IPS-18c (cell line): ENCODE results near the gene HOXC10.

ENCODE experiments used
- H3K4me3 ChIP-seq: 2 replicates; pipeline ENCODE4 v1.7.0; 2013; ENCODE audit warnings: low read depth, mild to moderate bottlenecking, low read length, moderate library complexity; ENCODE audit not compliant: insufficient read depth
- H3K9me3 ChIP-seq: one replicate; pipeline ENCODE4 v1.6.1; 2013; ENCODE audit warnings: mild to moderate bottlenecking, low read length, moderate library complexity; ENCODE audit not compliant: control insufficient read depth, insufficient read depth

HOXC10 gene

GRCh38 chr12:54011665-54012532, 27.0 kb downstream of the HOXC10 start:
- Histone ChIP-seq H3K4me3 (no peak overlapping the region), H3K9me3 (peaks cover 2% of the 10 kb centered on the region)

- H3K4me3 ChIP-seq: no peak overlapping the region
- H3K9me3 ChIP-seq: peaks cover 2% of the 10 kb centered on the region
Observed at GRCh38 chr12:54012631-54013409, 27.9 kb downstream of the HOXC10 start.

DNA sequence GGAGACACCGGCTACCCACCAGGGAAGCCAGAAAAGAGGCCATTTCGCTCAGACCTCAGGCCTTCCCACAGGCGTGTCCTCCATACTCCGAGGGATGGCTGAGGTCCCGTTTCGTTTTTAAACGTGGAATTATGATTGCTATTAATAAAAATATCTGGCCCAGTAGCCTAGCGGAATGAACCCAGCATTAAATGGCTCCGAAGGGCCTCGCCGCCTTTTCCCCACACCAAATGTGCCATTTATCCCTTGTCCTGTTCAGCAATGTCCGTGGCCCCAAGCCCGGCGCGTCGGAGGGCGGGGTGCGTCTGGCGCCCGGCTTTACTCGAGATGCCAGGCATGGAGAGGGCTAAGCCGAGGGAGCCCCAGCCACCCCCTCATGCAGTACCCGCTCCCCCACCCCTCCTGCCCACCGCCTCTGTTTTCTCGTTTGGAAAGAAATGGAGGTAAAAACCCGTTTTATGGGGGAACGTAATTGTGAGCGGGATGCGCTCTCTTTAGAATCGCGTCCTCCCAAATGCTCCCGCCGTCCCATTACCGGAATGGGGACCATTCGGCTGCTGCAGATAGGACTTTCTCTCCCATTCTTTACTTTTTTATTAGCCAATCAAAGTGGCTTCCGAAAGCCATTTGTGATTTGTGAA, 29.6 kb downstream of the HOXC10 start:
- Histone ChIP-seq H3K4me3 (no peak overlapping the region), H3K9me3 (peaks cover 2% of the 10 kb centered on the region)

- Histone ChIP-seq H3K9me3 (no peaks in the 10 kb centered on the region), H3K4me3 (no peak overlapping the region)
Observed at GRCh38 chr12:54015018-54015931, 30.3 kb downstream of the HOXC10 start.

- peaks cover under 1% of the 10 kb centered on the region for H3K9me3 ChIP-seq
- no peak overlapping the region for H3K4me3 ChIP-seq
Observed at GRCh38 chr12:54016051-54016450, 31.1 kb downstream of the HOXC10 start.

DNA sequence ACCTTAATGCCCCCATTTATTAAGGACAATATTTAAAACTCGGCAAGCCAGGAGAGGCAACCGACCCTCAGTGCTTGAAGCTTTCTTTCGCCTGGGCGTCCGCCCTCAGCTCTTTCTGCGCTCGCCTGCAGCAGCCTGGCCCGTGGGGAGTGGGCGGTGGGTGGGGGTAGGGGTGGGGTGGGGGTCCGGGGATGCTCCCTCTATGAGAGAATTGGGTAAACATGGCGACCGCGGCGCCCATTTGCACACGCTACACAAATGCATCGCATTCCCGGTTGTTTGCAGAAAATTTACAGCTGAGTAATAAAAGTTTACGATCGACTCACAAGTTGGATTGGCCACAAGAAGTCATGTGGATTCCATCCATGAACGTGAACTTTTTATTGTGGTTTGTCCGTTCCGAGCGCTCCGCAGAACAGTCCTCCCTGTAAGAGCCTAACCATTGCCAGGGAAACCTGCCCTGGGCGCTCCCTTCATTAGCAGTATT, 31.6 kb downstream of the HOXC10 start:
- Histone ChIP-seq H3K9me3 (peaks cover 2% of the 10 kb centered on the region), H3K4me3 (no peak overlapping the region)

GRCh38 chr12:54017027-54017788, 32.3 kb downstream of the HOXC10 start:
- peaks cover 2% of the 10 kb centered on the region for H3K9me3 ChIP-seq

DNA sequence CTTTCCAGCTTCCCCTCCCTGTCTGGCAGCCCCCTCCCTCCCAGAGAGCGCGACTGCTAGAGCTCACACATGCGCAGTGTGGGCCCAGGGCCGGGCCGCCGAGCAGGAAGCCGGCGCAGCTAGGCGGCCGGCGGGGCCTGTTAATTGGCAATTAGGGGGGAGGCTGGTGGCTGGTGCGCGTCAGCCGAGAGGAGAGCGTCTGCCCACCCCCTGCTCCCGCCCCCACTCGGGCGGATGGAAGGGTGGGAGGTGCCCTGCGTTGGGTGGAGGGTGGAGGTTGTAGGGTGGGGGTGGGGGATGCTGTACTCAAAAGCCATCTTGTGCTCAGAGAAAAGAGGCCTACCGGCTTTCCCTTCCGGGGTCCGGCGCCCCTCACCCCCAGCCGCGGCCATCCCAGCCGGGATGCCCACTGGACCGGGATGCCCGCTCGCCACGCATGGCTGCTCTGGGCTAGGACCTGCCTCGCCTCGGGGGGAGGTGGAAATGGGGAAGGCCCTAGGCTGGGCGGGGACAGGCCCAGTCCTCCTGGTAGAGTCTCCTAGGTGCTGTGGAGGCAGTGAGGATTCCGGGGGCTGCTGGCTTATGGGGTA, 33.0 kb downstream of the HOXC10 start:
- H3K4me3 ChIP-seq: peak overlapping the region; percentile 34
- H3K9me3 ChIP-seq: peaks cover 2% of the 10 kb centered on the region

More at GRCh38 chr12:54017027-54017788, 32.3 kb downstream of the HOXC10 start:
- peak overlapping the region; percentile 34 for H3K4me3 ChIP-seq

DNA sequence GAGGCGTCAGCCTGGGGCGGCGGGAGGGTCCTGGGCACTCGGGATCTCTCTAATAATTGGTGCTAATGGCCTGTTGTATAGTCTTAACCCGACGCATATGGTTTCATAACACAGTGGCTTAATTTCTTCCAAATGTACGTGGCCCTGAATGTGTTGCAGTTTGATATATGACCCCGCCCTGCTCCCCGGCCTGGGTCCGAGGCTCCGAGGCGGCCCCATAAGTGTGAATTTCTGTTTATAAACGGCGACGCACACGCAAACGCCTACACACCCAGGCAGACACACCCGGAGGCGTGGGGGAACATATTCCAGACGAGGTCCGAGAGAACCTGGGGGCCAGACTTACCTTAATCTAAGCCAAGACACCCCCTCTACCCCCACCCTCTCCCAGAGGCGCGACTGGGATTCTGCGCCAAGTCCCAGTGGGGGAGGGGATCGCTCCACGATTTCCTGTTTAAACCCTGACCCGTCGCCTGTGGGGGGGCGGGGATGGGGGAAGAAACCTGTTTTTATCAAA, 33.6 kb downstream of the HOXC10 start:
- Histone ChIP-seq H3K4me3 (peak overlapping the region; percentile 34; the same call in 1 of the 2 replicates), H3K9me3 (peaks cover 2% of the 10 kb centered on the region)

- Histone ChIP-seq H3K4me3 (peak overlapping the region; percentile 28; the same call in 1 of the 2 replicates), H3K9me3 (peaks cover 2% of the 10 kb centered on the region)
Observed at GRCh38 chr12:54019091-54019811, 34.3 kb downstream of the HOXC10 start.

- no peak overlapping the region for H3K4me3 ChIP-seq
- peaks cover 2% of the 10 kb centered on the region for H3K9me3 ChIP-seq
Observed at GRCh38 chr12:54019924-54020590, 35.1 kb downstream of the HOXC10 start.

GRCh38 chr12:54020591-54021405, 35.9 kb downstream of the HOXC10 start:
- Histone ChIP-seq H3K9me3 (peaks cover 2% of the 10 kb centered on the region), H3K4me3 (no peak overlapping the region)

GRCh38 chr12:54021432-54022013, 36.6 kb downstream of the HOXC10 start:
- no peak overlapping the region for H3K4me3 ChIP-seq
- peaks cover 2% of the 10 kb centered on the region for H3K9me3 ChIP-seq
